ENCODE data around the gene YTHDF1.

YTHDF1 gene

GRCh38 chr20:63147532-63147931, 68.4 kb downstream of the YTHDF1 start:
- no peak for TF ChIP-seq CTCF (IDR thresholded peaks at IDR 0.05; ENCODE audit: poor library complexity, severe bottlenecking)
- ATAC-seq (ENCODE audit: low read depth) (no peak), DNase-seq (ENCODE audit: low spot score) (no peak)
- Histone ChIP-seq H3K36me3 (ENCODE audit: low read depth) (no peaks in the 10 kb centered on the region), H3K9me3 (ENCODE audit: severe bottlenecking) (peaks cover 14% of the 10 kb centered on the region), H3K27me3 (ENCODE audit: insufficient read depth, poor library complexity, severe bottlenecking) (peaks cover 35% of the 10 kb centered on the region), H3K27ac (ENCODE audit: poor library complexity, severe bottlenecking) (no peak overlapping the region), H3K4me1 (ENCODE audit: insufficient read depth, poor library complexity, severe bottlenecking) (no peaks in the 10 kb centered on the region), H3K4me3 (ENCODE audit: severe bottlenecking) (no peak overlapping the region)

Measured in RWPE2 (cell line).